ENCODE results near the gene MRPS24. TPM values are rescaled to one million over a fixed set of nuclear protein-coding genes. Genes with fewer than 3 reads are reported as not detected.

The MRPS24 gene
- polyA plus RNA-seq, 1 donor (not counting 4 experiments of a cell fraction or from before 2014, with no cell fraction given) = 104 TPM

- FAIRE-seq = no peak
These were observed 7.8 kb upstream of the MRPS24 start for GRCh38 chr7:43876976-43877745.

DNA sequence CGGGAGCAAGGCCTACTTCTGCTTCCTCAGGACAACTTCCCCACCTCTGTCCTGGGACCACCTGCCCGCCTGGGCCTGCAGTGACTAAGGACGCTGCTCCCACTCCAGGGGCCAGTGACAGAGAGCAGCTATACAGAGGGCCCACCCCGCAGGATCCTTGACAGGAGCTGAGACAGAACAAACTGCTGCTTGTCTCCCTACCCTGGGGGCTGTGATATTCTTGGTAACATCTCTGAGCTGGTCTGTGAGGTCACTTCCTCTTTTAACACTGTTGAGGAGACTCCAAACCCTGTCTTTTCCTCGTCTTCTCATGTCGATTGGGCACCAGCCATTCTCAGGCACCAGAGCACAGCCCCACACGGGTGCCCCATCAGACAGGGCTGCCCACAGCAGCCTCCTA, 6.9 kb upstream of the MRPS24 start:
- TF ChIP-seq CTCF (optimal IDR thresholded peaks at IDR 0.05 in 1 of 3, IDR thresholded peaks at IDR 0.05 in 1 of 3, conservative IDR thresholded peaks at IDR 0.05 in 1 of 3; ENCODE audit: extremely low read depth in 1 of 3, insufficient read depth in 2 of 3, low read length in 3 of 3) = no peak
- no peak for TF ChIP-seq EZH2 (IDR thresholded peaks at IDR 0.05; ENCODE audit: low read length)
- Histone ChIP-seq H3K4me2 (ENCODE audit: control insufficient read depth, extremely low read depth, insufficient read depth, low read depth, low read length) (no peak overlapping the region), H3K9me3 (ENCODE audit: control insufficient read depth, low read depth, low read length) (no peaks in the 10 kb centered on the region), H3K27me3 (ENCODE audit: control insufficient read depth, extremely low read depth, insufficient read depth, low read length) (no peaks in the 10 kb centered on the region), H3K79me2 (ENCODE audit: control insufficient read depth, insufficient read depth, low read length) (no peaks in the 10 kb centered on the region), H3K36me3 (ENCODE audit: control insufficient read depth in 2 of 2, extremely low read depth in 1 of 2, insufficient read depth in 2 of 2, low read length in 2 of 2) (peaks cover 34 to 53% of the 10 kb centered on the region in 2 experiments), H3K4me3 (ENCODE audit: control insufficient read depth in 2 of 3, extremely low read depth in 1 of 3, insufficient read depth in 2 of 3, low read depth in 1 of 3, low read length in 3 of 3) (no peak overlapping the region), H3K9me1 (ENCODE audit: control insufficient read depth, extremely low read depth, insufficient read depth, low read length) (no peaks in the 10 kb centered on the region), H2AFZ (ENCODE audit: control insufficient read depth, low read length) (no peak overlapping the region), H3K27ac (ENCODE audit: control insufficient read depth, insufficient read depth, low read length) (no peak overlapping the region), H4K20me1 (ENCODE audit: control insufficient read depth, extremely low read depth, insufficient read depth, low read length) (no peaks in the 10 kb centered on the region), H3K9ac (ENCODE audit: control insufficient read depth, extremely low read depth, insufficient read depth, low read length) (no peak overlapping the region), H3K4me1 (ENCODE audit: control insufficient read depth, extremely low read depth, insufficient read depth, low read length) (peaks cover 23% of the 10 kb centered on the region)
- FAIRE-seq (no peak), DNase-seq (ENCODE audit: low read depth, low spot score) (no peak)
- dilution Hi-C loops (cut with MboI; ENCODE audit: extremely low pct_ligation_motif_present, low sequenced_read_pairs) = no loop called here

More at GRCh38 chr7:43876976-43877745, 7.8 kb upstream of the MRPS24 start:
- no peak for DNase-seq (ENCODE audit: low read depth, low spot score)
- Histone ChIP-seq H3K4me3 (ENCODE audit: control insufficient read depth in 2 of 3, extremely low read depth in 1 of 3, insufficient read depth in 2 of 3, low read depth in 1 of 3, low read length in 3 of 3) (no peak overlapping the region), H3K27ac (ENCODE audit: control insufficient read depth, insufficient read depth, low read length) (no peak overlapping the region), H3K4me2 (ENCODE audit: control insufficient read depth, extremely low read depth, insufficient read depth, low read depth, low read length) (no peak overlapping the region), H3K79me2 (ENCODE audit: control insufficient read depth, insufficient read depth, low read length) (no peaks in the 10 kb centered on the region), H3K9me1 (ENCODE audit: control insufficient read depth, extremely low read depth, insufficient read depth, low read length) (no peaks in the 10 kb centered on the region), H3K9ac (ENCODE audit: control insufficient read depth, extremely low read depth, insufficient read depth, low read length) (no peak overlapping the region), H3K36me3 (ENCODE audit: control insufficient read depth in 2 of 2, extremely low read depth in 1 of 2, insufficient read depth in 2 of 2, low read length in 2 of 2) (peaks cover 36 to 53% of the 10 kb centered on the region in 2 experiments), H3K27me3 (ENCODE audit: control insufficient read depth, extremely low read depth, insufficient read depth, low read length) (no peaks in the 10 kb centered on the region), H2AFZ (ENCODE audit: control insufficient read depth, low read length) (no peak overlapping the region), H3K9me3 (ENCODE audit: control insufficient read depth, low read depth, low read length) (no peaks in the 10 kb centered on the region), H3K4me1 (ENCODE audit: control insufficient read depth, extremely low read depth, insufficient read depth, low read length) (peaks cover 21% of the 10 kb centered on the region), H4K20me1 (ENCODE audit: control insufficient read depth, extremely low read depth, insufficient read depth, low read length) (no peaks in the 10 kb centered on the region)
- TF ChIP-seq EZH2 (IDR thresholded peaks at IDR 0.05; ENCODE audit: low read length) (no peak), CTCF (optimal IDR thresholded peaks at IDR 0.05 in 1 of 3, IDR thresholded peaks at IDR 0.05 in 1 of 3, conservative IDR thresholded peaks at IDR 0.05 in 1 of 3; ENCODE audit: extremely low read depth in 1 of 3, insufficient read depth in 2 of 3, low read length in 3 of 3) (no peak)
- dilution Hi-C loops (cut with MboI; ENCODE audit: extremely low pct_ligation_motif_present, low sequenced_read_pairs) = no loop called here
